ENCODE measurements around the gene STARD10. TPM values are rescaled to one million over a fixed set of nuclear protein-coding genes. Genes with fewer than 3 reads are reported as not detected.
"Not testable (repeated sequence)": the region's sequence is repeated elsewhere in the genome, so short reads cannot be mapped to it uniquely, and the experiment has no call there.

Gene STARD10
- total and polyA plus RNA-seq, 8 donors = 99.5 to 366 (median 164) TPM

DNA sequence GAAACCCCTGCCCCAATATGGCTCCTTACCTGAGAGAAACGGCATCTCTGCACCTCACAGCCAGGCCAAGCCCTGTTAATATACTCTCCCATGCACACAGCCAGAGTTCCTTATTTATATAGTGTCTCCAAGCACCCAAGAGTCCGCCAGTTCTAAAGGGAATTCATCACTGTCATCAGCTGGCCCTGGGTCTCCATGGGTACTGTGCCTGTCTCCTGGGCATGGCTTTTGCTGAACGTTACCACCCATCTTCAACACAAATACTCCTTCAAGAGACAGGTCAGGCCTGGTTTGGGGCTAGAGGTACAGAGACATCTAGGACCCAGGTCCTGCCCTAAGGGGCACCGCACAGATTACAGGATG, 18.7 kb upstream of the STARD10 start:
- H3K4me3 ChIP-seq = peak overlapping the region in 2 of 4 donors; percentile 63 to 88
- FAIRE-seq = no peak
- H3K27ac ChIP-seq = peak overlapping the region in 2 of 4 donors; percentile 98 to 99
- no peak for TF ChIP-seq CTCF (IDR thresholded peaks at IDR 0.05)
- WGBS, 2 donors = 27 to 35% methylated on average over 4 of the region's 4 CpGs
- no peaks in the 10 kb centered on the region for H3K36me3 ChIP-seq
- DNase-seq = no peak
- no peaks in the 10 kb centered on the region for H3K9me3 ChIP-seq
- H3K27me3 ChIP-seq = no peaks in the 10 kb centered on the region
- no peak for ATAC-seq
- H3K4me1 ChIP-seq = peaks cover 0 to 14% (median 0%) of the 10 kb centered on the region in 3 donors
- intact Hi-C loops (cut with DNase I) = no loop called here

- not testable (repeated sequence) for H3K27me3 ChIP-seq, H3K36me3 ChIP-seq
Observed at GRCh38 chr11:72811686-72812085, 17.8 kb upstream of the STARD10 start.

GRCh38 chr11:72808331-72808798, 14.5 kb upstream of the STARD10 start:
- ATAC-seq (peak in 1 of 4 donors; percentile 10), FAIRE-seq (no peak), DNase-seq (no peak)
- intact Hi-C loops (cut with DNase I) = no loop called here
- Histone ChIP-seq H3K27me3 (no peaks in the 10 kb centered on the region), H3K9me3 (no peaks in the 10 kb centered on the region), H3K4me1 (peaks cover 0 to 5% (median 0%) of the 10 kb centered on the region in 3 donors), H3K27ac (peak overlapping the region in 2 of 4 donors; percentile 5 to 31), H3K36me3 (no peaks in the 10 kb centered on the region), H3K4me3 (no peak overlapping the region)
- no peak for TF ChIP-seq CTCF (IDR thresholded peaks at IDR 0.05)
- WGBS, 2 donors = 87 to 93% methylated on average over 4 of the region's 4 CpGs

More at GRCh38 chr11:72811686-72812085, 17.8 kb upstream of the STARD10 start:
- intact Hi-C loops (cut with DNase I); H3K27ac ChIP-seq; H3K9me3 ChIP-seq; ATAC-seq; FAIRE-seq; DNase-seq; H3K4me3 ChIP-seq: not testable (repeated sequence)
- WGBS, 2 donors = 94 to 97% methylated on average over 10 of the region's 10 CpGs
- peaks cover 0 to 14% (median 0%) of the 10 kb centered on the region in 3 donors for H3K4me1 ChIP-seq

DNA sequence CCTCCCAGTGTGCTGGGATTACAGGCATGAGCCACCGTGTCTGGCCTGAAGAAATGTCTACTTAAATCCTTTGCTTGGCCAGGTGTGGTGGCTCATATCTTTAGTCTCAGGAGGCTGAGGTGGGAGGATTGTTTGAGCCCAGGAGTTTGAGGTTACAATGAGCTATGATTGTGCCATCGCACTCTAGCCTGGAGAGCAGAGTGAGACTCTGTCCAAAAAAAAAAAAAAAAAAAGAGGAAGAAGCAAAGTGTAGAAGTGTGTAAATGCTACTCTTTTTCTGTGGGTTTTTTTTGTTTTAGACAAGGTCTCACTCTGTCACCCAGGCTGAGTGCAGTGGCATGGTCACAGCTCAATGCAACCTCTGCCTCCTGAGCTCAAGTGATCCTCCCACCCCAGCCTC, 13.9 kb upstream of the STARD10 start:
- H3K36me3 ChIP-seq = no peaks in the 10 kb centered on the region
- H3K9me3 ChIP-seq = no peaks in the 10 kb centered on the region
- FAIRE-seq = no peak
- H3K27me3 ChIP-seq = no peaks in the 10 kb centered on the region
- peaks cover 0 to 3% (median 0%) of the 10 kb centered on the region in 3 donors for H3K4me1 ChIP-seq
- TF ChIP-seq CTCF (IDR thresholded peaks at IDR 0.05) = no peak
- ATAC-seq = peak in 2 of 4 donors; percentile 54 to 67
- DNase-seq = no peak
- intact Hi-C loops (cut with DNase I) = no loop called here
- peak overlapping the region in 2 of 4 donors; percentile 31 to 57 for H3K27ac ChIP-seq
- H3K4me3 ChIP-seq = no peak overlapping the region
- 84 to 90% methylated on average over 2 of the region's 2 CpGs for WGBS, 2 donors

GRCh38 chr11:72807021-72807693, 13.3 kb upstream of the STARD10 start:
- no peaks in the 10 kb centered on the region for H3K9me3 ChIP-seq
- no peaks in the 10 kb centered on the region for H3K27me3 ChIP-seq
- TF ChIP-seq CTCF (IDR thresholded peaks at IDR 0.05) = no peak
- no peak overlapping the region for H3K4me3 ChIP-seq
- FAIRE-seq = no peak
- H3K36me3 ChIP-seq = no peaks in the 10 kb centered on the region
- peak overlapping the region in 2 of 4 donors; percentile 31 to 57 for H3K27ac ChIP-seq
- 80 to 86% methylated on average over 5 of the region's 5 CpGs for WGBS, 2 donors
- no peaks in the 10 kb centered on the region for H3K4me1 ChIP-seq
- intact Hi-C loops (cut with DNase I) = no loop called here
- DNase-seq = no peak
- ATAC-seq = peak in 3 of 4 donors; percentile 35 to 71 (median 67)

DNA sequence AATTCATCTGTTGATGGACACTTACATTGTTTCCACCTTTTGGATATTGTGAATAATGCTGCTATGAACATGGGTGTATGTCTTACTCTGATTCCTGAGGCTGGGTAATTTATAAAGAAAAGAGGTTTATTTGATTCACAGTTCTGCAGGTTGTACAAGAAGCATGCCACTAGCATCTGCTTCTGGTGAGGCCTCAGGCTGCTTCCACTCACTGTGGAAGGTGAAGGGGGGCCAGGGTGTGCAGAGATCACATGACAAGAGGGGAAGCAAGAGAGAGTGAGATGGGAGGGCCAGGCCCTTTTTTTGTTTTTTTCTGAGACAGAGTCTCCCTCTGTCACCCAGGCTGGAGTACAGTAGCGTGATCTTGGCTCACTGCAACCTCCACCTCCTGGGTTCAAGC, 12.5 kb upstream of the STARD10 start:
- 100% methylated on average over 1 of the region's 1 CpG for WGBS, 2 donors
- H3K36me3 ChIP-seq; H3K27ac ChIP-seq; intact Hi-C loops (cut with DNase I); H3K4me1 ChIP-seq; ATAC-seq; H3K27me3 ChIP-seq; FAIRE-seq; DNase-seq; H3K9me3 ChIP-seq; H3K4me3 ChIP-seq: not testable (repeated sequence)

All from pancreas (tissue), 10 donors.